Measurements from ENCODE around the gene CD52.

Gene CD52

GRCh38 chr1:26281091-26281958 lies 36.4 kb upstream of the CD52 start:
- no peak overlapping the region for H3K4me3 ChIP-seq (ENCODE audit: low read depth, low read length)
- TF ChIP-seq, protein P1, sequence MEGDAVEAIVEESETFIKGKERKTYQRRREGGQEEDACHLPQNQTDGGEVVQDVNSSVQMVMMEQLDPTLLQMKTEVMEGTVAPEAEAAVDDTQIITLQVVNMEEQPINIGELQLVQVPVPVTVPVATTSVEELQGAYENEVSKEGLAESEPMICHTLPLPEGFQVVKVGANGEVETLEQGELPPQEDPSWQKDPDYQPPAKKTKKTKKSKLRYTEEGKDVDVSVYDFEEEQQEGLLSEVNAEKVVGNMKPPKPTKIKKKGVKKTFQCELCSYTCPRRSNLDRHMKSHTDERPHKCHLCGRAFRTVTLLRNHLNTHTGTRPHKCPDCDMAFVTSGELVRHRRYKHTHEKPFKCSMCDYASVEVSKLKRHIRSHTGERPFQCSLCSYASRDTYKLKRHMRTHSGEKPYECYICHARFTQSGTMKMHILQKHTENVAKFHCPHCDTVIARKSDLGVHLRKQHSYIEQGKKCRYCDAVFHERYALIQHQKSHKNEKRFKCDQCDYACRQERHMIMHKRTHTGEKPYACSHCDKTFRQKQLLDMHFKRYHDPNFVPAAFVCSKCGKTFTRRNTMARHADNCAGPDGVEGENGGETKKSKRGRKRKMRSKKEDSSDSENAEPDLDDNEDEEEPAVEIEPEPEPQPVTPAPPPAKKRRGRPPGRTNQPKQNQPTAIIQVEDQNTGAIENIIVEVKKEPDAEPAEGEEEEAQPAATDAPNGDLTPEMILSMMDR (IDR thresholded peaks at IDR 0.05; ENCODE audit: borderline replicate concordance, insufficient read depth, low read depth, low read length), result no peak

- TF ChIP-seq, protein P1 (IDR thresholded peaks at IDR 0.05; ENCODE audit: borderline replicate concordance, insufficient read depth, low read depth, low read length), result no peak
- no peak overlapping the region for H3K4me3 ChIP-seq (ENCODE audit: low read depth, low read length)
These were observed 35.8 kb upstream of the CD52 start for GRCh38 chr1:26281971-26282370.

DNA sequence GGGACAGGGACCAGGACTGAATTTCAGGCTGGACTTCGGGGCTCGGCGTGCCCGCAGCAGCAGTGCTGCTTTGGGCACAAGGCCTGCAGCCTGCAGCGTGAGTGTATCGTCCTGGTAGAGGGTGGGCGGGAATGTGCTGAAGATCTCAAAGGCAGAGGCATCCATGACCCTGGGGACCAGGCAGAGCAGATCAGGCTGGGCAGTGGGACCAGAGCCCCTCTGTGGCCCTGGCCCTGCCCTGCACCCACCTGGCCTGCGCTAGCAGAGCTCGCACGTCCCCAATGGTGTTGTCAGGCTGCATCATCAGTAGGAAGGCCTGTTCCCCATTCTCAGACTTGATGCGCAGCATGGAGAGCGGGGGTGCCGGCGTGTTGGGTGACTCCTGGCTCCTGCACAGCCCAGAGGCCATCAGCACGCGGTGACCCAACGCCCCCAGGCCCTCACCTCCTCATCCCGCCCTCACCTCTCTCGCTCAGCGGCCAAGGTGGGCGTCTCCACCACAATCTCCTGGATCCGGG lies 35.3 kb upstream of the CD52 start:
- TF ChIP-seq, protein P1 (IDR thresholded peaks at IDR 0.05; ENCODE audit: borderline replicate concordance, insufficient read depth, low read depth, low read length), result no peak
- no peak overlapping the region for H3K4me3 ChIP-seq (ENCODE audit: low read depth, low read length)

GRCh38 chr1:26283279-26283853 lies 34.4 kb upstream of the CD52 start:
- TF ChIP-seq, protein P1 (IDR thresholded peaks at IDR 0.05; ENCODE audit: borderline replicate concordance, insufficient read depth, low read depth, low read length), result no peak
- no peak overlapping the region for H3K4me3 ChIP-seq (ENCODE audit: low read depth, low read length)

GRCh38 chr1:26283871-26284596 lies 33.7 kb upstream of the CD52 start:
- no peak overlapping the region for H3K4me3 ChIP-seq (ENCODE audit: low read depth, low read length)
- TF ChIP-seq, protein P1 (IDR thresholded peaks at IDR 0.05; ENCODE audit: borderline replicate concordance, insufficient read depth, low read depth, low read length), result no peak

GRCh38 chr1:26284597-26285347 lies 33.0 kb upstream of the CD52 start:
- no peak overlapping the region for H3K4me3 ChIP-seq (ENCODE audit: low read depth, low read length)
- TF ChIP-seq, protein P1 (IDR thresholded peaks at IDR 0.05; ENCODE audit: borderline replicate concordance, insufficient read depth, low read depth, low read length), result peak; percentile 97
